Esophagus (tissue), 2 donors: ENCODE measurements around the gene GRAP2. TPM values are rescaled to one million over a fixed set of nuclear protein-coding genes. Genes with fewer than 3 reads are reported as not detected.
"Not testable (repeated sequence)": the region's sequence is repeated elsewhere in the genome, so short reads cannot be mapped to it uniquely, and the experiment has no call there.

Experiments
- H3K27ac ChIP-seq, 2 donors: one replicate each; pipeline ENCODE4 v1.5.1; 2013; ENCODE audit warnings: low read depth in 2 of 2, mild to moderate bottlenecking in 2 of 2, inconsistent platforms in 1 of 2, low read length in 1 of 2, moderate library complexity in 1 of 2
- H3K27me3 ChIP-seq, 2 donors: one replicate each; pipeline ENCODE4 v1.6.1; 2013; ENCODE audit warnings: low read length in 2 of 2, control low read depth in 1 of 2, mild to moderate bottlenecking in 1 of 2; ENCODE audit not compliant: insufficient read depth in 2 of 2, control insufficient read depth in 1 of 2
- H3K36me3 ChIP-seq, 2 donors: one replicate each; pipeline ENCODE4 v1.6.1; 2013; ENCODE audit warnings: low read length in 1 of 2; ENCODE audit not compliant: control insufficient read depth in 2 of 2, insufficient read depth in 2 of 2
- H3K4me1 ChIP-seq, 2 donors: one replicate each; pipeline ENCODE4 v1.6.1; 2013; ENCODE audit warnings: low read length in 1 of 2; ENCODE audit not compliant: control insufficient read depth in 2 of 2, insufficient read depth in 2 of 2
- H3K4me3 ChIP-seq, 2 donors: one replicate each; pipeline ENCODE4 v1.5.1; 2013; ENCODE audit warnings: low read length in 2 of 2, mild to moderate bottlenecking in 2 of 2, low read depth in 1 of 2, moderate library complexity in 1 of 2
- H3K9me3 ChIP-seq, 2 donors: one replicate each; pipeline ENCODE4 v1.6.1; 2013; ENCODE audit warnings: mild to moderate bottlenecking in 2 of 2, low read depth in 1 of 2, low read length in 1 of 2, moderate library complexity in 1 of 2; ENCODE audit not compliant: control insufficient read depth in 2 of 2, insufficient read depth in 1 of 2
- WGBS, 2 donors: extraction: QIAGEN DNeasy Blood & Tissue Kit; methylation state at CpG; one replicate each; pipeline ENCODE4 v1.1.7; 2013; 5-methylcytosine and 5-hydroxymethylcytosine counted together
- polyA plus RNA-seq, 2 donors: library from polyadenylated mRNA; stranded (reverse); fragments of 200-250 nt; gene quantifications; one replicate each; pipeline ENCODE4 v1.2.3, GENCODE V29; 2013
- donor health status: healthy with polysubstance abuse.
- donor health status: Bipolar disorder and iron deficiency.

The GRAP2 gene
- polyA plus RNA-seq, 2 donors, result 0.82 to 1.3 TPM

DNA sequence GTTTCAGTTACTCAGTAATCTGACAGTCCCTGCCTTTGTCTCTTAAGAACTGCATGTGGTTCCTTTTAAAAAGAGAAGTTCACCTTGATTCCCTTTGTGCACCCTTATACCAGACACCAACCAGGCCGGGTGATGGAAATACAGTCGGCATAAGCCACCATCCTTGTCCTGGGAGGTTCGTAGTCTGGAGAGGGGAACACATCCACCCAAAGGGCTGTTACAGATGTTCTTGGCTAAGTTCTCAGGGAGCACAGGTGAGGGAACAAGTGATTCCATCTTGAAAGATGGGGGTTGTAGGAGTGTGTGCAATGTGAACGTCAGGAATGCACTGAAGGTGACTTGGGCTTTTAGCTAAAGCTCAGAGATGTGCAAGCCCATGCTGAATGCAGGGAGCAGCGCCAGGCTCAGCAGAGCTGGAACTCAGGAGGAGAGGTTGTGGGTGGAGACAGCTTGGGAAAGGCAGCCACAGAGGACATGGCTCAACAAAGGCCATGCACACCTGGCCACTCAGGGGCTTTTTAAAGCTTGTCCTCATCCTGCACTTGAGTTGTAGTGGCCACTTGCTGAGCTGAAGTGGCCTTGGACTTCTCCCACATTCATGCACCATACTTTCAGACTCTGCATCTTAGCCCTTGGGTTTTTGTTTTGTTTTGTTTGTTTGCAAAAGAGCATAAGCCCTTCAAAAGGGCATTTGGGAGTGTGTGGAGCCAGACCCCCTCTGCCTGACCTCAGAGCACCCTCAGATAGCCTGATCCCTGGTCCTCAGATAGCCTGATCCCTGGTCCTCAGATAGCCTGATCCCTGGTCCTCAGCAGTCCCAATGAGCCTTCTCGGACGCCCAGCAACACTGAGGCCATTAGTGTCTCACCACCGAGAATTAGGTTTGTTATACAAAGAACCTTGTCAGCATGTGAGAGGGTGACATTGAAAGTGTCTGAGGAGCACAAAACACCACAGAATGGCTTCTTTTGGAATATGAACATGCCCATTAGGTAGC, 46.6 kb downstream of the GRAP2 start:
- Histone ChIP-seq H3K4me1 (no peaks in the 10 kb centered on the region), H3K27me3 (no peaks in the 10 kb centered on the region), H3K36me3 (no peaks in the 10 kb centered on the region), H3K27ac (no peak overlapping the region), H3K4me3 (no peak overlapping the region), H3K9me3 (no peaks in the 10 kb centered on the region)
- WGBS, 2 donors, result 84 to 89% methylated on average over 8 of the region's 8 CpGs

DNA sequence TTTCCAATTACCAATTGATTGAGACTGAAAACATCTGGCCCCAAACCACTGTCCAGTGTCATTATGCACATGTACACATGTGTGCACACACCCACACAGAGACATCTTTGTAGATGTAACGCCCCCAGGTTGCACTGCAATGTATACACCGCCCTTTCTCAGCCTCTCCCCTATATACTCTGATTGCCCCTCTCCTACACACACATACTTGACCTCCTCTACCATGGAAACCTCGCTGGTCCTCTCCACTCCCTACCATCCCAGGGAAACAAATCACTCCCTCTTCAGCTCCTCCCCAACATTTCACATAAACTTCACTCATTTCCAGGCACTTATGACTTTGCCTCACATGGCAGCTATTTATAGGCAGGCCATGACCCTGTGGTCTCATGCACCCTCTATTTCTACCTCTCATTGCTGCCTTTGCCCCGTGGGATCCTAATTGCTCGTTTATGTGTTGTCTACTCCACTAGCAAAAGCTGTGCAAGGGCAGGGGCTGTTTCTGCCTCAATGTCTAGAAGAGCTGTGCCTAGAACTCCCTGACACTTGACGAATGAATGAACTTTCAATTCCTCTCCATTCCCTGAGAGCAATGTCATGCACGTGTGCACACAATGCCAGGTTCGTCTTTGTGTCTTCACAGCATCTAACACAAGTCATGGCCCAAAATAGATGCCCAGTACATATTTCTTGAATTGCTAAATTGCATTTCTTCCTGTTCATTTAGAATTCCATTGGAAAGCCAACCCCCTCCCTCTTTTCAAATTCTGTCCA, 49.3 kb downstream of the GRAP2 start:
- Histone ChIP-seq H3K4me3 (no peak overlapping the region), H3K27ac (no peak overlapping the region), H3K36me3 (no peaks in the 10 kb centered on the region), H3K9me3 (no peaks in the 10 kb centered on the region), H3K27me3 (no peaks in the 10 kb centered on the region), H3K4me1 (no peaks in the 10 kb centered on the region)
- 81 to 89% methylated on average over 8 of the region's 8 CpGs for WGBS, 2 donors

DNA sequence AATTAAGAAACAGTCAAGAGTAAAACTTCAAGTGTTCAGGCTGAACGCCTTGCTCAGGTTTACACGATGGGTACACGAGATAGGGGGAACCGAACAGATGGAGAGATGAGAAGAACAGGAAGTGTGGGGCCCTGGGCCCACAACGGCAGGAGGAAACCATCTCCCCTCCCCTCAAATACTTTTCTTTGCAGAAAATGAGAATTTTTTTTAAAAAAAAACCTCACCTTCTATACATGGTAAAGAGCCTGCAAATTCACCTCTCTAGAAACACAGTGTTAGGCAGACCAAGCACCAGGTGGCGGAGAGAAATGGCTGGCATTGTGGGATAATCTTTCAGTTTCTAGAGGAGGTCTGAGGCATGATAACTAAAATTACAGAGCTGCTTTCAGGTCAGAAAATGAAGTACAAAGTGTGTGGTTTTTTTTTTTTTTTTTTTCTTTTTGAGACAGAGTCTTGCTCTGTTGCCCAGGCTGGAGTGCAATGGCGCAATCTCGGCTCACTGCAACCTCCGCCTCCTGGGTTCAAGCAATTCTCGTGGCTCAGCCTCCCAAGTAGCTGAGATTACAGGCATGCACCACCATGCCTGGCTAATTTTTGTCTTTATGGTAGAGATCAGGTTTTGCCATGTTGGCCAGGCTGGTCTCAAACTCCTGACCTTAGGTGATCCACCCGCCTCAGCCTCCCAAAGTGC, 50.9 kb downstream of the GRAP2 start:
- H3K4me3 ChIP-seq, H3K27me3 ChIP-seq, H3K4me1 ChIP-seq, H3K9me3 ChIP-seq, H3K36me3 ChIP-seq, H3K27ac ChIP-seq: not testable (repeated sequence)
- WGBS, 2 donors, result 77 to 80% methylated on average over 11 of the region's 11 CpGs

DNA sequence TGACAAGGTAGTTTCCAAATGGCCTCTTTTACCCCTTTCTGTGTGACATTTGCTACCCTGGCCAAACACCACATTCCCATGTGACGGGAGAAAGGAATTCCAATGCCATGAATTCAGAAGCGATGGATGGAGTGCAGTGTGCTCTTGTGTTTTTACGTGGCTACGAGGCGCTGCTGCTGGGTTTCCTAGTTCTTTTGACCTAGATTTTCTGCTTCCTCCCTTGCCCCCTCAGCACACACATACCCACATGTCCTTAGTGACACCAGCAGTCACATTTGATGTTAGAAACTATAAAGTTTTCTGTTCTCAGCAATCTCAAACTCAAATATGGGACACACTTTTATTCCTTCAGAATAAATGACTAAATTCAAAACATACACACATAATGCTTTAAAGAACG, 51.5 kb downstream of the GRAP2 start:
- no peaks in the 10 kb centered on the region for H3K9me3 ChIP-seq
- H3K27ac ChIP-seq, result no peak overlapping the region
- no peaks in the 10 kb centered on the region for H3K36me3 ChIP-seq
- no peaks in the 10 kb centered on the region for H3K27me3 ChIP-seq
- H3K4me3 ChIP-seq, result no peak overlapping the region
- WGBS, 2 donors, result 71 to 82% methylated on average over 6 of the region's 6 CpGs
- no peaks in the 10 kb centered on the region for H3K4me1 ChIP-seq

DNA sequence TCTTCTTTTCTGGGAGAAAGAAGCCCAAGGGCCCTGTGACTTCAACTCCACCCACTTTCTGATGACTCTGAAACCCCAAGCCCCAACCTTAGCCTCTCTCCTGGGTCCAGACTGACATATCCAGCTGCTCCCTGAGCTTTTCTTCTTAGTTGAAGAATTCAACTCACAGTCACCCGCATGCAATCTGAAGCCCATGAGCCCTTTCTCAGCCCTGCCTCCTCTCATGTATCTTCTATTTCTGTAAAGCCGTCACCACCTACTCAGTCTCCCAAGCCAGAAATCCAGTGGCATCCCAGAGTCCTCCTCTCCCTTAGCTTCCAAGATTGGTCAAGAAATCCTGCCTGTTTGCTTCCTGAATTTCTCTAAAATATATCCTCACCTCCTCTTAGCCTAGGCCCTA, 52.2 kb downstream of the GRAP2 start:
- H3K9me3 ChIP-seq, result no peaks in the 10 kb centered on the region
- WGBS, 2 donors, result 86 to 95% methylated on average over 2 of the region's 2 CpGs
- H3K4me3 ChIP-seq, result no peak overlapping the region
- no peaks in the 10 kb centered on the region for H3K27me3 ChIP-seq
- no peak overlapping the region for H3K27ac ChIP-seq
- H3K36me3 ChIP-seq, result no peaks in the 10 kb centered on the region
- no peaks in the 10 kb centered on the region for H3K4me1 ChIP-seq

DNA sequence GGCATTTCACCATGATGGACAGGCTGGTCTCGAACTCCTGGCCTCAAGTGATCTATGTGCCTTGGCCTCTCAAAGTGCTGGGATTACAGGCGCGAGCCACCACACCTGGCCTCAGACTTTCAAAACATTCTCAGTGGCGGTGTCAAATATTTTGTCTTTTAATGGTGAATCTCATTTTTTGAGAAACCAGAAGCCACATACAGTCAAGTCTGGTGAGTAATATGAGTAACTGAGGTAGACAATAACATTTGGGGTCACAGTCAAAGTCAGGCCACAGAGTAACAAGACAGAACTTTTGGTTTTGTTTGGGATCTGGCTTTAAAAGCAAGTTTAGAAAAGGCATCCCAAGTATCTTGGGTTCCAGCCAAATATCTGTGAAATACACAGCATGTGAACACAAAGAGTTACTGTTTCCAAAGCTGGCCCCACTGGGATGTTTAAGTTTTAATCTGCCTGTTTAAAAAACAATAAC, 53.7 kb downstream of the GRAP2 start:
- H3K4me3 ChIP-seq, result no peak overlapping the region
- H3K27ac ChIP-seq, result no peak overlapping the region
- H3K27me3 ChIP-seq, result no peaks in the 10 kb centered on the region
- 78 to 87% methylated on average over 4 of the region's 4 CpGs for WGBS, 2 donors
- H3K36me3 ChIP-seq, result no peaks in the 10 kb centered on the region
- H3K9me3 ChIP-seq, result no peaks in the 10 kb centered on the region
- no peaks in the 10 kb centered on the region for H3K4me1 ChIP-seq

DNA sequence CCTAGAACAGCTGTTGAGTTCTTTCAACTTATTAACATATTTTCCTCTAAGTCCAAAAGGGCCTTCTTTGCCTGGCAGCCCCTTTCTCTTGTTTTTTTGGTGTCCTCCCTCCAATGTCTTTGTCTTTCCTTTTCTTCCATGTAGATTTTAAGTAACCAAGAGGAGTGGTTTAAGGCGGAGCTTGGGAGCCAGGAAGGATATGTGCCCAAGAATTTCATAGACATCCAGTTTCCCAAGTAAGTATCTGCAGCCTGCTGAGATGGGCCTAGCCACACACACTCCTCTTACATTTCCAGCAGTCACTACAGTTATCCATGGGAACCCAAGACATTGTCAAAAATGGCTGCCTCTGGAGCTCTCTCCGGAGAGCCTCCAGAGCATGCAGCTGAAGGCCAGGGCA, 54.8 kb downstream of the GRAP2 start:
- no peak overlapping the region for H3K27ac ChIP-seq
- 97 to 98% methylated on average over 2 of the region's 2 CpGs for WGBS, 2 donors
- H3K36me3 ChIP-seq, result no peaks in the 10 kb centered on the region

DNA sequence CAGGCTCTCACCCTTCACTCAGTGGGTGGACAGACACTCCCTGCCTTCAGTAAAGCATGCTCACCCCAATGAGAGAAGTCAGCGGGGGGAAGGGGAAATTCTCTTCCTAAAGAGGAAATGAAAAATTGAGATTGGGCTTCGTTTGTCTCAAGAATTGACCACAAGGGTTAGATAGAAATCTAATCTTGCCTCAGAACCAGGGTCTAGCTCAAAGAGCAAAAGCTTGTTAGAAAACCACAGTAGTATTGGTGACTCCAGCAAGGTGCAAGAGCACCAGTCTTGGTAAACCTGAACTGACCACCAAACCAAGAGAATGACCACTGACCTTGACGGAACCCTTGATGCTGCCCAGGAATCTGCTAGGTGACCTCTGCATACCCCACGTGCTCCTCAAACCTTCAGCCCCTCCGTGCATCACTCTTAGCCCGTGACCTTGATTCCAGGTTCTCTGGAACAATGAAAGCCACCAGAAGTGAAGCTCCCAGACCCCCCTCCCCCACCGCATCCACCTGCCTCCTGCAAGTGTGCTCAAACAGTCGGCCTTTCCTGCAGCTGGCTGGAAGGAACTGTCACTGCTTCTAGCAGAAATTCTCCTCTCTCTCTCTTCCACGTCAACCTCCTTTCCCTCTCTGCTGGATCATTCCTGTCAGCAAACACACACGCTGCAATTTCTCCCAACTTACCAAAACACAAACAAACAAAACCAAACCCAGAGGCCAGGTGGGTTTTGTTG, 56.2 kb downstream of the GRAP2 start:
- Histone ChIP-seq H3K4me1 (peaks cover 0 to 4% of the 10 kb centered on the region in 2 donors), H3K4me3 (no peak overlapping the region), H3K36me3 (no peaks in the 10 kb centered on the region), H3K9me3 (no peaks in the 10 kb centered on the region), H3K27ac (no peak overlapping the region), H3K27me3 (no peaks in the 10 kb centered on the region)
- 54 to 66% methylated on average over 10 of the region's 10 CpGs for WGBS, 2 donors

More for the DNA sequence above, 54.8 kb downstream of the GRAP2 start:
- Histone ChIP-seq H3K9me3 (no peaks in the 10 kb centered on the region), H3K4me3 (no peak overlapping the region), H3K27me3 (no peaks in the 10 kb centered on the region), H3K4me1 (peaks cover 0 to 4% of the 10 kb centered on the region in 2 donors)
